GM21528 (cell line): Measurements from ENCODE around the gene AIMP1.

Experiments
- ATAC-seq: cut with Tn5 transposase; IDR thresholded peaks from one replicate; pipeline ENCODE4 v1.9.1; 2021; ENCODE audit warnings: mild to moderate bottlenecking, moderate library complexity; ENCODE audit not compliant: unreplicated experiment, low FRiP score

The AIMP1 gene

GRCh38 chr4:106315968-106316772 is at the start of gene AIMP1, which contains the start of gene TBCK:
AIMP1 (plus strand) TSS chr4:106316550; CDS start chr4:106325010, 8,460 bp downstream.
TBCK (minus strand) TSS chr4:106316209; CDS start chr4:106308960, 7,249 bp downstream.
- peak; percentile 91 for ATAC-seq

GRCh38 chr4:106268786-106269185 is 47.6 kb upstream of the AIMP1 start:
- ATAC-seq, result no peak

- no peak for ATAC-seq
Observed at GRCh38 chr4:106269711-106270110, 46.6 kb upstream of the AIMP1 start.

- no peak for ATAC-seq
Observed at GRCh38 chr4:106270736-106271135, 45.6 kb upstream of the AIMP1 start.

- no peak for ATAC-seq
Observed at GRCh38 chr4:106273831-106274230, 42.5 kb upstream of the AIMP1 start.

- no peak for ATAC-seq
Observed at GRCh38 chr4:106277140-106277675, 39.1 kb upstream of the AIMP1 start.

- no peak for ATAC-seq
Observed at GRCh38 chr4:106284227-106284626, 32.1 kb upstream of the AIMP1 start.

GRCh38 chr4:106286611-106287010 is 29.7 kb upstream of the AIMP1 start:
- no peak for ATAC-seq

GRCh38 chr4:106287353-106287969 is 28.9 kb upstream of the AIMP1 start:
- ATAC-seq, result no peak

- no peak for ATAC-seq
Observed at GRCh38 chr4:106289737-106290136, 26.6 kb upstream of the AIMP1 start.

- ATAC-seq, result no peak
Observed at GRCh38 chr4:106291678-106292077, 24.7 kb upstream of the AIMP1 start.

GRCh38 chr4:106294062-106294461 is 22.3 kb upstream of the AIMP1 start:
- ATAC-seq, result no peak

- no peak for ATAC-seq
Observed at GRCh38 chr4:106297245-106298035, 18.9 kb upstream of the AIMP1 start.

- ATAC-seq, result no peak
Observed at GRCh38 chr4:106299977-106300376, 16.4 kb upstream of the AIMP1 start.

- no peak for ATAC-seq
Observed at GRCh38 chr4:106301393-106302061, 14.8 kb upstream of the AIMP1 start.

- no peak for ATAC-seq
Observed at GRCh38 chr4:106302062-106302438, 14.3 kb upstream of the AIMP1 start.

- no peak for ATAC-seq
Observed at GRCh38 chr4:106303548-106304281, 12.6 kb upstream of the AIMP1 start.

- ATAC-seq, result no peak
Observed at GRCh38 chr4:106304632-106305031, 11.7 kb upstream of the AIMP1 start.

- no peak for ATAC-seq
Observed at GRCh38 chr4:106305435-106306055, 10.8 kb upstream of the AIMP1 start.
